NCI-H1694 (cell line): ENCODE data around the gene FBXO28.

Experiments
- DNase-seq: peaks from one replicate; lab custom pipeline; 2025; lab: John Stamatoyannopoulos, UW

FBXO28 gene

GRCh38 chr1:224095867-224096266, 18.0 kb upstream of the FBXO28 start:
- DNase-seq = no peak

GRCh38 chr1:224096773-224097172, 17.1 kb upstream of the FBXO28 start:
- DNase-seq = no peak

GRCh38 chr1:224098007-224098406, 15.9 kb upstream of the FBXO28 start:
- DNase-seq = no peak

GRCh38 chr1:224106568-224107281, 7.2 kb upstream of the FBXO28 start:
- DNase-seq = peak; percentile 25

- no peak for DNase-seq
Measured at GRCh38 chr1:224107282-224107625, 6.7 kb upstream of the FBXO28 start.

- DNase-seq = no peak
Measured at GRCh38 chr1:224108991-224109390, 4.9 kb upstream of the FBXO28 start.

GRCh38 chr1:224109981-224110380, 3.9 kb upstream of the FBXO28 start:
- DNase-seq = no peak

GRCh38 chr1:224113005-224113404, 906 bp upstream of the FBXO28 start:
- DNase-seq = no peak

- DNase-seq = no peak
Measured at GRCh38 chr1:224113545-224113917, 380 bp upstream of the FBXO28 start.

- DNase-seq = no peak
Measured at GRCh38 chr1:224114787-224115175, 870 bp downstream of the FBXO28 start.

GRCh38 chr1:224116131-224116530, 2.2 kb downstream of the FBXO28 start:
- DNase-seq = peak; percentile 43

- DNase-seq = no peak
Measured at GRCh38 chr1:224118688-224119087, 4.8 kb downstream of the FBXO28 start.

- DNase-seq = no peak
Measured at GRCh38 chr1:224123136-224123535, 9.2 kb downstream of the FBXO28 start.

- no peak for DNase-seq
Measured at GRCh38 chr1:224124220-224124619, 10.3 kb downstream of the FBXO28 start.

GRCh38 chr1:224127925-224128819, 14.3 kb downstream of the FBXO28 start:
- DNase-seq = no peak

GRCh38 chr1:224131253-224131652, 17.3 kb downstream of the FBXO28 start:
- DNase-seq = no peak

- DNase-seq = no peak
Measured at GRCh38 chr1:224132901-224133300, 19.0 kb downstream of the FBXO28 start.

GRCh38 chr1:224133741-224134299, 19.9 kb downstream of the FBXO28 start:
- no peak for DNase-seq

- DNase-seq = no peak
Measured at GRCh38 chr1:224137518-224137917, 23.6 kb downstream of the FBXO28 start.

- DNase-seq = no peak
Measured at GRCh38 chr1:224138198-224138597, 24.3 kb downstream of the FBXO28 start.

GRCh38 chr1:224141693-224142092, 27.8 kb downstream of the FBXO28 start:
- no peak for DNase-seq

GRCh38 chr1:224149709-224150108, 35.8 kb downstream of the FBXO28 start:
- DNase-seq = no peak

- no peak for DNase-seq
Measured at GRCh38 chr1:224151117-224151516, 37.2 kb downstream of the FBXO28 start.
